Mesenteric fat pad (tissue), 1 donor: ENCODE measurements around the gene MEF2A. TPM values are rescaled to one million over a fixed set of nuclear protein-coding genes. Genes with fewer than 3 reads are reported as not detected.

Source experiments
- DNase-seq: peaks from one replicate; pipeline ENCODE4 v3.0.0-alpha.2; 2020; ENCODE audit warnings: low spot score
- total RNA-seq: library from RNA; stranded (reverse); fragmentation: NEBNext Ultra II Directional; extraction: Animal tissue kit (Norgen Biotek cat#: 25700); gene quantifications from one replicate; pipeline ENCODE4 v1.2.1, GENCODE V29; 2021
- donor health status: DM: yes; HTN: yes; CAD: no.

MEF2A gene
- total RNA-seq, 1 donor from 2014 or later = 68.0 TPM

GRCh38 chr15:99703603-99704443, 138.0 kb downstream of the MEF2A start:
- no peak for DNase-seq

- no peak for DNase-seq
These were observed 138.7 kb downstream of the MEF2A start for GRCh38 chr15:99704444-99704838.

- no peak for DNase-seq
These were observed 140.9 kb downstream of the MEF2A start for GRCh38 chr15:99706557-99707303.

GRCh38 chr15:99707473-99708270, 141.9 kb downstream of the MEF2A start:
- DNase-seq = no peak

GRCh38 chr15:99708563-99708962, 142.8 kb downstream of the MEF2A start:
- DNase-seq = no peak

- no peak for DNase-seq
These were observed 143.6 kb downstream of the MEF2A start for GRCh38 chr15:99709243-99709986.

- no peak for DNase-seq
These were observed 145.8 kb downstream of the MEF2A start for GRCh38 chr15:99711625-99712024.

GRCh38 chr15:99712415-99712814, 146.6 kb downstream of the MEF2A start:
- no peak for DNase-seq

- DNase-seq = no peak
These were observed 150.8 kb downstream of the MEF2A start for GRCh38 chr15:99716540-99717095.

GRCh38 chr15:99717161-99718009, 151.6 kb downstream of the MEF2A start:
- DNase-seq = no peak

GRCh38 chr15:99718421-99718820, 152.6 kb downstream of the MEF2A start:
- no peak for DNase-seq

GRCh38 chr15:99719096-99719541, 153.3 kb downstream of the MEF2A start:
- DNase-seq = no peak

- DNase-seq = no peak
These were observed 154.7 kb downstream of the MEF2A start for GRCh38 chr15:99720533-99720932.

- DNase-seq = no peak
These were observed 155.5 kb downstream of the MEF2A start for GRCh38 chr15:99721104-99721778.

GRCh38 chr15:99721896-99722295, 156.1 kb downstream of the MEF2A start:
- DNase-seq = no peak

- no peak for DNase-seq
These were observed 156.6 kb downstream of the MEF2A start for GRCh38 chr15:99722406-99722805.

- DNase-seq = no peak
These were observed 160.5 kb downstream of the MEF2A start for GRCh38 chr15:99726333-99726732.

GRCh38 chr15:99727330-99727729, 161.5 kb downstream of the MEF2A start:
- no peak for DNase-seq

- DNase-seq = no peak
These were observed 161.9 kb downstream of the MEF2A start for GRCh38 chr15:99727733-99728132.
